Stomach smooth muscle (tissue), 2 donors: ENCODE data around the gene FRAT2.
"Not testable (repeated sequence)": the region's sequence is repeated elsewhere in the genome, so short reads cannot be mapped to it uniquely, and the experiment has no call there.

Experiments
- H3K27ac ChIP-seq: one replicate; pipeline ENCODE4 v1.7.0; 2013; ENCODE audit warnings: mild to moderate bottlenecking, low read length, inconsistent platforms
- H3K27me3 ChIP-seq, 2 donors: one replicate each; pipeline ENCODE4 v1.7.0; 2013; ENCODE audit warnings: low read length in 2 of 2; ENCODE audit not compliant: insufficient read depth in 2 of 2, control insufficient read depth in 1 of 2
- H3K36me3 ChIP-seq, 2 donors: one replicate each; pipeline ENCODE4 v1.7.0; 2013; ENCODE audit warnings: low read length in 2 of 2; ENCODE audit not compliant: control insufficient read depth in 2 of 2, insufficient read depth in 2 of 2
- H3K4me1 ChIP-seq: one replicate; pipeline ENCODE4 v1.7.0; 2013; ENCODE audit warnings: low read length; ENCODE audit not compliant: control insufficient read depth, insufficient read depth
- H3K4me3 ChIP-seq, 2 donors: one replicate each; pipeline ENCODE4 v1.7.0; 2013; ENCODE audit warnings: low read length in 2 of 2
- H3K9ac ChIP-seq, 2 donors: one replicate each; pipeline ENCODE4 v1.7.0; 2013; ENCODE audit warnings: low read length in 2 of 2, mild to moderate bottlenecking in 1 of 2
- H3K9me3 ChIP-seq, 2 donors: one replicate each; pipeline ENCODE4 v1.7.0; 2013; ENCODE audit warnings: low read length in 2 of 2; ENCODE audit not compliant: control insufficient read depth in 2 of 2
- donor health status: healthy.
- donor health status: Pancreatic carcinoma.

Gene FRAT2

GRCh38 chr10:97356318-97356914, 21.9 kb upstream of the FRAT2 start:
- H3K4me1 ChIP-seq = peaks cover 5% of the 10 kb centered on the region
- H3K9me3 ChIP-seq = no peaks in the 10 kb centered on the region
- H3K4me3 ChIP-seq = no peak overlapping the region
- H3K27me3 ChIP-seq = no peaks in the 10 kb centered on the region
- H3K36me3 ChIP-seq = peaks cover 15 to 21% of the 10 kb centered on the region in 2 donors
- H3K9ac ChIP-seq = no peak overlapping the region
- H3K27ac ChIP-seq = no peak overlapping the region

DNA sequence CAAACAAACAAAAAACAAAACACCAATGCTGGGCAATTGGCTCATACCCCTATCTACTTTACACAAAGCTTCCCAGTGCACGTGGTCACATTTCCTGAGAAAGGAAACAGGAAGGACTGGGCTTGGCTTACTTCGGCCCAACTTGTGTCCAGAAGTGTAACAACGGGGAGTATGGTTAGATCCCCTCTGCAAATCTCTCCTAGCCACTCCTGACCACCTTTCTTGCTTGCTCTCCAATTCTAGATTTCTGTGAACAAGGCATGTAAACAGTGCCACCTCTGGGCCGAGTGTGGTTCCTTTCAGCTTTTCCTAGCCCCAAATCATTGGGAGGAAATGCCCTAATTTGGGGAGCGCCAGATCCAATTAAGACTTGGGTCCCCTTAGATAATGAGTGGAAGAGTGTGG, 21.0 kb upstream of the FRAT2 start:
- Histone ChIP-seq H3K27ac (no peak overlapping the region), H3K36me3 (peaks cover 14 to 21% of the 10 kb centered on the region in 2 donors), H3K4me1 (peaks cover 5% of the 10 kb centered on the region), H3K9me3 (no peaks in the 10 kb centered on the region), H3K27me3 (no peaks in the 10 kb centered on the region), H3K9ac (no peak overlapping the region), H3K4me3 (no peak overlapping the region)

DNA sequence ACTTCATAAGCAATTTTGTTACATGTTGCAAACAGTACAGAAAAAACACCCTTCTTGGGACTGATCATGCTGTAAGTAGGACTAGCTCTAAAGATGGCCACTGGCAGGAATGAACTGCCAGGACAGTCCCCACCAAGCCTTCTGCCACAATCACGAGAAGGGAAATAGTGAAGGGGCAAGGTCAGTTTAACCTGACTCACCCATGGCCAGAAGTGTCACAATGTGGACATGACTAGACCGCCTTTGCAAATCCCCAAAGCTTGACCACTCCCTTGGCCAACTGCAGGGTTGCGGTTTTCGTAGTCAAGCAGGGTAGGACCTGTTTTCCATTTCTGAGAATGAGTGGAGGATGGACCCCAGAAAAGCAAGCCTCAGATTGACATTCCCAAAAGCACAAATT, 19.4 kb upstream of the FRAT2 start:
- H3K36me3 ChIP-seq = peaks cover 10 to 14% of the 10 kb centered on the region in 2 donors
- H3K9ac ChIP-seq = no peak overlapping the region
- no peak overlapping the region for H3K4me3 ChIP-seq
- H3K27me3 ChIP-seq = no peaks in the 10 kb centered on the region
- H3K27ac ChIP-seq = no peak overlapping the region
- no peaks in the 10 kb centered on the region for H3K9me3 ChIP-seq
- H3K4me1 ChIP-seq = peaks cover 11% of the 10 kb centered on the region

DNA sequence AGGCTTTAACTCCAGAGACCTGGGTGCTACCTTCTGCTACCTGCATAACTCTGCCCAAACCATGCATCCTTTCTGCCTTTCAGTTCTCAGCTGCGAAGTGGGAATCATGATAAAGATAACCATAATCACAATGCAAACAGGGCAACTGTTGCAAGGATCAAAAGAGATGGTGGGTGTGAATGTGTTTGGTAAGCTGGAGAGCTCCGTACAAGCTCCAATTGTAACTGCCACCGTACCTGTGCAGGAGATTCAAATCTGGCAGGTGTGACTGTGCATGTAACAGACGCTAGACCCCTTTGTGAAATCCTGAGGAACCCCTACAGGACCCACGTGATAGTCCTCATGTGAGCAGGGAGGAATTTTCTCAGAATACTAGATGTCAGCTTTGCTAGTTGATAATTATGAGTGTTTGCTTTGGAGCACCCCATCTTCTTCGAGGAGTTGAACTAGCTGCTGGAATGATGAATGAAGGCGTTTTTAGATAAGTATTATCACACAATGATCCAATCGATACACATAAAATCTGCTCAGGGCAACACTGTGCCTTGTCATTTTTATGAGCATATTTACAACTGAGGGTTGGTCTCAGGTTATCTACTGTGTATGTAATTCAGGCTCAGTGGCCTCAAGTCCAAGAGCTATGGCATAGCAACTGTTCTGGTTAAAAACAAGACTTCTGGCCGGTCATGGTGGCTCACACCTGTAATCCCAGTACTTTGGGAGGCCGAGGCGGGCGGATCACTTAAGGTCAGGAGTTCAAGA, 15.4 kb upstream of the FRAT2 start:
- Histone ChIP-seq H3K27me3 (no peaks in the 10 kb centered on the region), H3K4me1 (peaks cover 6% of the 10 kb centered on the region), H3K27ac (no peak overlapping the region), H3K36me3 (peaks cover 0 to 4% of the 10 kb centered on the region in 2 donors), H3K9me3 (no peaks in the 10 kb centered on the region), H3K9ac (no peak overlapping the region), H3K4me3 (peak overlapping the region in 1 of 2 donors; percentile 22)

GRCh38 chr10:97347317-97347716, 12.8 kb upstream of the FRAT2 start:
- Histone ChIP-seq H3K4me1 (peaks cover 6% of the 10 kb centered on the region), H3K27ac (no peak overlapping the region), H3K9ac (no peak overlapping the region), H3K36me3 (peaks cover 0 to 4% of the 10 kb centered on the region in 2 donors), H3K4me3 (no peak overlapping the region), H3K27me3 (no peaks in the 10 kb centered on the region), H3K9me3 (no peaks in the 10 kb centered on the region)

- not testable (repeated sequence) for H3K36me3 ChIP-seq, H3K27me3 ChIP-seq, H3K27ac ChIP-seq, H3K4me3 ChIP-seq, H3K4me1 ChIP-seq, H3K9ac ChIP-seq, H3K9me3 ChIP-seq
Observed at GRCh38 chr10:97343664-97344063, 9.1 kb upstream of the FRAT2 start.

- no peak overlapping the region for H3K4me3 ChIP-seq
- no peak overlapping the region for H3K27ac ChIP-seq
- no peak overlapping the region for H3K9ac ChIP-seq
- peaks cover 4% of the 10 kb centered on the region for H3K4me1 ChIP-seq
- H3K36me3 ChIP-seq = no peaks in the 10 kb centered on the region
- H3K9me3 ChIP-seq = no peaks in the 10 kb centered on the region
- H3K27me3 ChIP-seq = no peaks in the 10 kb centered on the region
Observed at GRCh38 chr10:97341416-97341815, 6.9 kb upstream of the FRAT2 start.

- Histone ChIP-seq H3K27ac (no peak overlapping the region), H3K4me3 (no peak overlapping the region), H3K9me3 (no peaks in the 10 kb centered on the region), H3K4me1 (peaks cover 15% of the 10 kb centered on the region), H3K27me3 (no peaks in the 10 kb centered on the region), H3K36me3 (no peaks in the 10 kb centered on the region), H3K9ac (no peak overlapping the region)
Observed at GRCh38 chr10:97338041-97338440, 3.5 kb upstream of the FRAT2 start.

- H3K27ac ChIP-seq = no peak overlapping the region
- no peaks in the 10 kb centered on the region for H3K27me3 ChIP-seq
- peak overlapping the region in 1 of 2 donors; percentile 9 for H3K4me3 ChIP-seq
- no peaks in the 10 kb centered on the region for H3K36me3 ChIP-seq
- H3K9me3 ChIP-seq = no peaks in the 10 kb centered on the region
- H3K4me1 ChIP-seq = peaks cover 22% of the 10 kb centered on the region
- H3K9ac ChIP-seq = no peak overlapping the region
Observed at GRCh38 chr10:97336942-97337831, 2.7 kb upstream of the FRAT2 start.

DNA sequence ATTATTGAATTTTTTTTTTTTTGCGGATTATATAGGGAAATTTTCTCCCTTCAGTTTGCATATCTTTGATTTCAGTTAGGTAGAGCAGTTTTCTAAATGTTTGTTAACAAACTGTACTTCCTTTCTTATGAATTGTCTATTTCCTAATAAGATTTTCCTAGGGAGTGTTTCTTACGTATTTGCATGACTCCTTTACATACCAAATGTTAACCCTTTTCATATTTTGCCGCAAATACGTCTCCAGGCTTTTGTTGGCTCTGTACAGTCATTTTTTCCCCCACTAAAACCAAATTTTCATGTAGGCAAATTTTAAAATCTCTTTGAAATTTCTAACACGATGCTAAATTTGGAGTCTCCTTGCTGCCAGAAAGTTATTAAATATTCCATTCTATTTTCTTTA, 1.9 kb upstream of the FRAT2 start:
- Histone ChIP-seq H3K36me3 (no peaks in the 10 kb centered on the region), H3K4me3 (no peak overlapping the region), H3K27ac (no peak overlapping the region), H3K4me1 (peaks cover 29% of the 10 kb centered on the region), H3K27me3 (no peaks in the 10 kb centered on the region), H3K9me3 (no peaks in the 10 kb centered on the region), H3K9ac (no peak overlapping the region)
